HepG2 (cell line): Measurements from ENCODE around the gene SEC14L2. TPM values are rescaled to one million over a fixed set of nuclear protein-coding genes. Genes with fewer than 3 reads are reported as not detected.

Source experiments
- ATAC-seq: fragments of 200-7000 bp; cut with Tn5 transposase; 3 replicates; pipeline ENCODE4 v1.9.1; 2020; ENCODE audit warnings: mild to moderate bottlenecking, moderate library complexity
- BruUV-seq: library from RNA; stranded (reverse); fragments of 400-500 nt; replicated peaks from 2 replicates; lab custom pipeline; 2021; lab: Mats Ljungman, UMichigan
- CTCF ChIA-PET: fragments of 300-600 bp; formaldehyde crosslinking; extraction: SDS; loops from one replicate; lab custom pipeline; 2021; ENCODE audit warnings: low total read pairs, inconsistent platforms, low intra/inter-chr PET ratio; lab: Yijun Ruan, JAX
- POLR2A ChIA-PET: fragments of 350-600 bp; sonication (Branson Sonifier 250); formaldehyde crosslinking; loops from one replicate; lab custom pipeline; 2020; ENCODE audit warnings: antibody characterized with exemption, inconsistent platforms; lab: Yijun Ruan, JAX
- DNase-seq: peaks from one replicate; pipeline ENCODE4 v3.0.0-alpha.2; 2015; ENCODE audit warnings: low spot score
- FAIRE-seq: peaks from 3 replicates; lab custom pipeline; 2011; peaks lifted over from hg19 to GRCh38; lab: Jason Lieb, UNC
- H2AFZ ChIP-seq: one replicate; pipeline ENCODE4 v1.6.1; 2011; ENCODE audit warnings: low read length, inconsistent platforms
- H3K27ac ChIP-seq: fragments of 300-600 bp; 3 replicates; pipeline ENCODE4 v1.8.0; 2011; ENCODE audit warnings: mixed run types, mild to moderate bottlenecking, mixed read lengths, low read length, inconsistent platforms; ENCODE audit not compliant: insufficient read depth; ENCODE audit errors: extremely low read length
- H3K27me3 ChIP-seq, 2 experiments: fragments of 200-600 bp in 1 of 2; 2 replicates in 1 of 2; 3 replicates in 1 of 2; pipeline versions ENCODE4 v1.6.0 to v1.8.0; 2011; ENCODE audit warnings: low read length in 2 of 2, mild to moderate bottlenecking in 2 of 2, moderate library complexity in 2 of 2, inconsistent platforms in 1 of 2; ENCODE audit not compliant: insufficient read depth in 2 of 2, control insufficient read depth in 1 of 2
- H3K36me3 ChIP-seq, 2 experiments: fragments of 200-600 bp in 1 of 2; replicated peaks in 1 of 2; 2 replicates in 1 of 2; 3 replicates in 1 of 2; pipeline versions ENCODE4 v1.5.1 to v1.8.0; 2011; ENCODE audit warnings: low read length in 2 of 2, inconsistent platforms in 1 of 2; ENCODE audit not compliant: insufficient read depth in 2 of 2, control insufficient read depth in 1 of 2
- H3K4me1 ChIP-seq: 2 replicates; pipeline ENCODE4 v1.5.1; 2012; ENCODE audit warnings: low read length, inconsistent platforms; ENCODE audit not compliant: insufficient read depth
- H3K4me2 ChIP-seq: 2 replicates; pipeline ENCODE4 v1.6.0; 2011; ENCODE audit warnings: low read depth, low read length, inconsistent platforms
- H3K4me3 ChIP-seq, 3 experiments: fragments of 200-600 bp in 1 of 3; sonication (generic), shearing (Covaris generic) in 1 of 3; replicated peaks in 1 of 3; 2 replicates each; pipeline ENCODE4 v1.5.1; 2011 to 2016; ENCODE audit warnings: low read length in 3 of 3, inconsistent platforms in 2 of 3, low read depth in 2 of 3, mild to moderate bottlenecking in 2 of 3, control low read depth in 1 of 3, mixed read lengths in 1 of 3; ENCODE audit not compliant: insufficient read depth in 1 of 3
- H3K79me2 ChIP-seq: one replicate; pipeline ENCODE4 v1.6.1; 2011; ENCODE audit warnings: low read length, inconsistent platforms; ENCODE audit not compliant: insufficient read depth
- H3K9ac ChIP-seq: 2 replicates; pipeline ENCODE4 v1.6.0; 2011; ENCODE audit warnings: mild to moderate bottlenecking, low read depth, low read length, inconsistent platforms; ENCODE audit not compliant: insufficient read depth
- H3K9me3 ChIP-seq: 2 replicates; pipeline ENCODE4 v1.5.1; 2012; ENCODE audit warnings: mild to moderate bottlenecking, low read length
- H4K20me1 ChIP-seq: 2 replicates; pipeline ENCODE4 v1.6.0; 2011; ENCODE audit warnings: inconsistent platforms, mild to moderate bottlenecking, low read length, moderate library complexity; ENCODE audit not compliant: insufficient read depth
- BATF2 ChIP-seq: sonication (generic); formaldehyde crosslinking; IDR thresholded peaks from 2 replicates; pipeline ENCODE4 v1.8.0; 2022; ENCODE audit warnings: mild to moderate bottlenecking, missing genetic modification reagents, moderate library complexity
- PRDM4 ChIP-seq: sonication (generic); formaldehyde crosslinking; IDR thresholded peaks from 2 replicates; pipeline ENCODE4 v1.9.0; 2021; ENCODE audit warnings: missing genetic modification reagents, borderline replicate concordance
- THAP9 ChIP-seq: sonication (generic); formaldehyde crosslinking; IDR thresholded peaks from 2 replicates; pipeline ENCODE4; 2020; ENCODE audit warnings: missing genetic modification reagents, mild to moderate bottlenecking, borderline replicate concordance
- ZBED4 ChIP-seq: sonication (generic); formaldehyde crosslinking; IDR thresholded peaks from 2 replicates; pipeline ENCODE4 v1.4.0; 2020; ENCODE audit warnings: missing genetic modification reagents, borderline replicate concordance
- ZNF343 ChIP-seq: sonication (generic); formaldehyde crosslinking; IDR thresholded peaks from 2 replicates; pipeline ENCODE4 v1.4.0; 2020; ENCODE audit warnings: mild to moderate bottlenecking, missing genetic modification reagents
- ZNF552 ChIP-seq: sonication (generic); formaldehyde crosslinking; IDR thresholded peaks from 2 replicates; pipeline ENCODE4 v1.9.0; 2022; ENCODE audit warnings: missing genetic modification reagents, mild to moderate bottlenecking, borderline replicate concordance
- ZNF615 ChIP-seq: sonication (generic); formaldehyde crosslinking; IDR thresholded peaks from 2 replicates; pipeline ENCODE4 v1.5.0; 2020; ENCODE audit warnings: mild to moderate bottlenecking, missing genetic modification reagents, borderline replicate concordance
- ZNF639 ChIP-seq: conservative IDR thresholded peaks from 2 replicates; pipeline ENCODE4 v1.6.1; 2018; ENCODE audit warnings: missing genetic modification reagents
- WGBS: methylation state at CpG from one replicate; pipeline ENCODE4 v1.1.6; 2017; ENCODE audit warnings: low lambda C conversion rate; 5-methylcytosine and 5-hydroxymethylcytosine counted together
- in situ Hi-C: cut with HindIII; loops from 2 replicates; pipeline ENCODE4 v1.10.0; 2017; ENCODE audit warnings: low pct_unique_long_range_greater_than_20kb; ENCODE audit not compliant: extremely low pct_ligation_motif_present
- intact Hi-C: fragments of 100-400 bp; cut with micrococcal nuclease; formaldehyde crosslinking; loops from one replicate; pipeline ENCODE4 v1.10.0; 2022; ENCODE audit not compliant: unreplicated experiment
- polyA plus RNA-seq, 8 experiments: library from polyadenylated mRNA; depleted of rRNA in 3 of 8; stranded (reverse) in 7 of 8; unstranded in 1 of 8; fragments of >200 nt; fragmentation: Illumina TruSeq in 4 of 8; extraction: Trizol in 4 of 8; gene quantifications; 2 replicates each; pipeline versions ENCODE4 v1.2.1 to v1.2.3, GENCODE V29; 2011 to 2016; ENCODE audit warnings: low read depth in 4 of 8, missing spikeins in 1 of 8, mixed read lengths in 1 of 8; ENCODE audit not compliant: insufficient read depth in 1 of 8
- total RNA-seq, 5 experiments: library from RNA; depleted of rRNA; stranded (reverse); fragments of >200 nt; fragmentation: Illumina TruSeq; extraction: Trizol; gene quantifications; 2 replicates each; pipeline ENCODE4 v1.2.3, GENCODE V29; 2016; ENCODE audit warnings: low read depth in 1 of 5
- TF ChIP-seq, protein P1 (sequence below): sonication (generic); formaldehyde crosslinking; IDR thresholded peaks from 2 replicates; pipeline ENCODE4 v1.5.0; 2020; ENCODE audit warnings: missing genetic modification reagents

The SEC14L2 gene
- total and polyA plus RNA-seq, 2 of the 13 experiments (the other 11 are each of a cell fraction or from before 2014, with no cell fraction given), result 4.1 to 5.1 TPM

- TF ChIP-seq PRDM4 (no peak), ZBED4 (CRISPR knock-in tag) (no peak), ZNF615 (CRISPR knock-in tag) (no peak), ZNF343 (CRISPR knock-in tag) (no peak)
Observed at GRCh38 chr22:30375312-30375849, 21.4 kb upstream of the SEC14L2 start (continued).

DNA sequence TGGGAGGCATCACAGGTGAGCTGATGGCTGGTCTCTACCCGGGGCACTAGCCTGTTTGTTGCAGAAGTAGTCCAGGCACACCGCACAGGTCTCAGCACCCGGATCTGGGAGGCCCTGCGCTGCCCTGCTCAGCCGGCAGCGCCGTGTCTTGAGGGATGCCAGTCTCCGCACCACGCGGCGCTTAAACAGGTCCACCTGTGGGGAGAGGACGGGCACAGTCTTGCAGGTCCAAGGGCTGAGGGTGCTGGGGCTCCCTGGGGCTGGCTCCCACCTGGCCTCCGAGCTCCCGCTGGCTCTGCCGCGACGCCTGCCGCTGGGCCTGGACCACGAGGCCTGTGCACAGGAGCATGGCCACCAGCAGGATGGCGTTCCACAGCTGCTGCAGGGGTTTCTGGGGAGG lies 16.8 kb upstream of the SEC14L2 start:
- H3K9ac ChIP-seq, result no peak overlapping the region
- DNase-seq (no peak), ATAC-seq (no peak), FAIRE-seq (no peak)
- H3K27me3 ChIP-seq, result no peaks in the 10 kb centered on the region
- no peak overlapping the region for H2AFZ ChIP-seq
- CTCF ChIA-PET, result no interaction called here
- no peaks in the 10 kb centered on the region; a peak in 1 of 5 replicates for H3K36me3 ChIP-seq
- H3K27ac ChIP-seq, result no peak overlapping the region
- H3K4me1 ChIP-seq, result no peaks in the 10 kb centered on the region
- no peaks in the 10 kb centered on the region for H4K20me1 ChIP-seq
- in situ Hi-C loops, result loop anchor here (25.0 kb wide), 1 partner anchor 268 kb away; no protein-coding TSS in a partner anchor
- no TSS peak for BruUV-seq
- H3K79me2 ChIP-seq, result no peaks in the 10 kb centered on the region
- 100% methylated on average over 2 of the region's 20 CpGs for WGBS
- intact Hi-C loops, result no loop called here
- H3K9me3 ChIP-seq, result no peaks in the 10 kb centered on the region
- H3K4me2 ChIP-seq, result no peak overlapping the region
- POLR2A ChIA-PET, result no interaction called here
- H3K4me3 ChIP-seq, result no peak overlapping the region
- TF ChIP-seq ZNF552 (no peak), BATF2 (no peak), THAP9 (no peak), ZNF639 (no peak)
- TF ChIP-seq, protein P1, sequence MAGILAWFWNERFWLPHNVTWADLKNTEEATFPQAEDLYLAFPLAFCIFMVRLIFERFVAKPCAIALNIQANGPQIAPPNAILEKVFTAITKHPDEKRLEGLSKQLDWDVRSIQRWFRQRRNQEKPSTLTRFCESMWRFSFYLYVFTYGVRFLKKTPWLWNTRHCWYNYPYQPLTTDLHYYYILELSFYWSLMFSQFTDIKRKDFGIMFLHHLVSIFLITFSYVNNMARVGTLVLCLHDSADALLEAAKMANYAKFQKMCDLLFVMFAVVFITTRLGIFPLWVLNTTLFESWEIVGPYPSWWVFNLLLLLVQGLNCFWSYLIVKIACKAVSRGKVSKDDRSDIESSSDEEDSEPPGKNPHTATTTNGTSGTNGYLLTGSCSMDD (CRISPR knock-in tag), result no peak
